ENCODE results near the gene ZNF644.
"Not testable (repeated sequence)": the region's sequence is repeated elsewhere in the genome, so short reads cannot be mapped to it uniquely, and the experiment has no call there.

The ZNF644 gene

GRCh38 chr1:91021686-91022517 is at the start of gene ZNF644:
TSS of gene ZNF644 (minus strand) at chr1:91022035. CDS start at chr1:90982353, 39,682 bp downstream.
- peak; percentile 82 for DNase-seq (ENCODE audit: low read depth)

- DNase-seq (ENCODE audit: low read depth) = no peak
These were observed 48.5 kb upstream of the ZNF644 start for GRCh38 chr1:91070298-91070697.

- no peak for DNase-seq (ENCODE audit: low read depth)
These were observed 44.7 kb upstream of the ZNF644 start for GRCh38 chr1:91066538-91066937.

- no peak for DNase-seq (ENCODE audit: low read depth)
These were observed 43.5 kb upstream of the ZNF644 start for GRCh38 chr1:91065337-91065736.

- DNase-seq (ENCODE audit: low read depth) = not testable (repeated sequence)
These were observed 41.6 kb upstream of the ZNF644 start for GRCh38 chr1:91063403-91063802.

GRCh38 chr1:91059157-91059556 is 37.3 kb upstream of the ZNF644 start:
- DNase-seq (ENCODE audit: low read depth) = no peak

GRCh38 chr1:91057784-91058183 is 35.9 kb upstream of the ZNF644 start:
- DNase-seq (ENCODE audit: low read depth) = no peak

- DNase-seq (ENCODE audit: low read depth) = no peak
These were observed 33.1 kb upstream of the ZNF644 start for GRCh38 chr1:91054780-91055481.

GRCh38 chr1:91053630-91054029 is 31.8 kb upstream of the ZNF644 start:
- no peak for DNase-seq (ENCODE audit: low read depth)

- not testable (repeated sequence) for DNase-seq (ENCODE audit: low read depth)
These were observed 27.7 kb upstream of the ZNF644 start for GRCh38 chr1:91049551-91049950.

- DNase-seq (ENCODE audit: low read depth) = no peak
These were observed 24.9 kb upstream of the ZNF644 start for GRCh38 chr1:91046766-91047165.

GRCh38 chr1:91045284-91045683 is 23.4 kb upstream of the ZNF644 start:
- no peak for DNase-seq (ENCODE audit: low read depth)

GRCh38 chr1:91044776-91045175 is 22.9 kb upstream of the ZNF644 start:
- not testable (repeated sequence) for DNase-seq (ENCODE audit: low read depth)

GRCh38 chr1:91042372-91042771 is 20.5 kb upstream of the ZNF644 start:
- not testable (repeated sequence) for DNase-seq (ENCODE audit: low read depth)

- DNase-seq (ENCODE audit: low read depth) = no peak
These were observed 16.7 kb upstream of the ZNF644 start for GRCh38 chr1:91038582-91038981.

GRCh38 chr1:91036894-91037829 is 15.3 kb upstream of the ZNF644 start:
- no peak for DNase-seq (ENCODE audit: low read depth)

GRCh38 chr1:91032349-91032748 is 10.5 kb upstream of the ZNF644 start:
- no peak for DNase-seq (ENCODE audit: low read depth)

- no peak for DNase-seq (ENCODE audit: low read depth)
These were observed 9.2 kb upstream of the ZNF644 start for GRCh38 chr1:91031081-91031480.

GRCh38 chr1:91026777-91027176 is 4.9 kb upstream of the ZNF644 start:
- DNase-seq (ENCODE audit: low read depth) = no peak

- DNase-seq (ENCODE audit: low read depth) = no peak
These were observed 4.5 kb upstream of the ZNF644 start for GRCh38 chr1:91026320-91026719.

- no peak for DNase-seq (ENCODE audit: low read depth)
These were observed 2.8 kb upstream of the ZNF644 start for GRCh38 chr1:91024481-91025119.

- peak; percentile 2 for DNase-seq (ENCODE audit: low read depth)
These were observed 689 bp upstream of the ZNF644 start for GRCh38 chr1:91022518-91022929.
